ENCODE results near the gene CCR1.

CCR1 gene

GRCh38 chr3:46208167-46208704, at the start of gene CCR1:
Gene CCR1, minus strand, starts transcription at chr3:46208313. Its CDS starts 4,000 bp downstream, at chr3:46204313.
- in situ Hi-C loops (cut with MboI; ENCODE audit: low sequenced_read_pairs), result loop anchor here (25.0 kb wide), 1 partner anchor 271 kb away; the partner anchor contains the start of gene CXCR6

- in situ Hi-C loops (cut with MboI; ENCODE audit: low sequenced_read_pairs), result no loop called here
Measured at GRCh38 chr3:46252980-46253379, 44.9 kb upstream of the CCR1 start.

GRCh38 chr3:46245146-46245545, 37.0 kb upstream of the CCR1 start:
- in situ Hi-C loops (cut with MboI; ENCODE audit: low sequenced_read_pairs), result no loop called here

GRCh38 chr3:46243560-46243959, 35.4 kb upstream of the CCR1 start:
- in situ Hi-C loops (cut with MboI; ENCODE audit: low sequenced_read_pairs), result no loop called here

GRCh38 chr3:46242120-46242519, 34.0 kb upstream of the CCR1 start, which contains the start of gene CCR3:
Gene CCR3, plus strand, starts transcription at chr3:46242460. Its CDS starts 22,699 bp downstream, at chr3:46265159.
- in situ Hi-C loops (cut with MboI; ENCODE audit: low sequenced_read_pairs), result no loop called here

- in situ Hi-C loops (cut with MboI; ENCODE audit: low sequenced_read_pairs), result no loop called here
Measured at GRCh38 chr3:46239952-46240351, 31.8 kb upstream of the CCR1 start.

GRCh38 chr3:46239301-46239938, 31.3 kb upstream of the CCR1 start:
- in situ Hi-C loops (cut with MboI; ENCODE audit: low sequenced_read_pairs), result no loop called here

- in situ Hi-C loops (cut with MboI; ENCODE audit: low sequenced_read_pairs), result no loop called here
Measured at GRCh38 chr3:46238386-46238785, 30.3 kb upstream of the CCR1 start.

GRCh38 chr3:46236294-46237054, 28.4 kb upstream of the CCR1 start:
- in situ Hi-C loops (cut with MboI; ENCODE audit: low sequenced_read_pairs), result no loop called here

GRCh38 chr3:46235425-46235824, 27.3 kb upstream of the CCR1 start:
- in situ Hi-C loops (cut with MboI; ENCODE audit: low sequenced_read_pairs), result no loop called here

GRCh38 chr3:46233194-46233593, 25.1 kb upstream of the CCR1 start:
- in situ Hi-C loops (cut with MboI; ENCODE audit: low sequenced_read_pairs), result no loop called here

- in situ Hi-C loops (cut with MboI; ENCODE audit: low sequenced_read_pairs), result no loop called here
Measured at GRCh38 chr3:46231323-46231722, 23.2 kb upstream of the CCR1 start.

- in situ Hi-C loops (cut with MboI; ENCODE audit: low sequenced_read_pairs), result no loop called here
Measured at GRCh38 chr3:46228260-46229242, 20.4 kb upstream of the CCR1 start.

- in situ Hi-C loops (cut with MboI; ENCODE audit: low sequenced_read_pairs), result loop anchor here (25.0 kb wide), 1 partner anchor 285 kb away; the partner anchor contains the start of gene CXCR6
Measured at GRCh38 chr3:46222435-46223161, 14.5 kb upstream of the CCR1 start.

GRCh38 chr3:46221938-46222337, 13.8 kb upstream of the CCR1 start:
- in situ Hi-C loops (cut with MboI; ENCODE audit: low sequenced_read_pairs), result loop anchor here (25.0 kb wide), 1 partner anchor 285 kb away; the partner anchor contains the start of gene CXCR6

- in situ Hi-C loops (cut with MboI; ENCODE audit: low sequenced_read_pairs), result loop anchor here (25.0 kb wide), 1 partner anchor 284 kb away; the partner anchor contains the start of gene CXCR6
Measured at GRCh38 chr3:46221391-46221790, 13.3 kb upstream of the CCR1 start.

GRCh38 chr3:46218196-46218709, 10.1 kb upstream of the CCR1 start:
- in situ Hi-C loops (cut with MboI; ENCODE audit: low sequenced_read_pairs), result loop anchor here (10.0 to 25.0 kb wide), 2 partner anchors 123 to 281 kb away; partner anchors contain the start of gene CXCR6

- in situ Hi-C loops (cut with MboI; ENCODE audit: low sequenced_read_pairs), result loop anchor here (10.0 to 25.0 kb wide), 2 partner anchors 121 to 279 kb away; partner anchors contain the start of gene CXCR6
Measured at GRCh38 chr3:46215810-46216414, 7.8 kb upstream of the CCR1 start.

Measured in HL-60/S4 (cell line).